Measurements from ENCODE around the gene BIRC2.

DNA sequence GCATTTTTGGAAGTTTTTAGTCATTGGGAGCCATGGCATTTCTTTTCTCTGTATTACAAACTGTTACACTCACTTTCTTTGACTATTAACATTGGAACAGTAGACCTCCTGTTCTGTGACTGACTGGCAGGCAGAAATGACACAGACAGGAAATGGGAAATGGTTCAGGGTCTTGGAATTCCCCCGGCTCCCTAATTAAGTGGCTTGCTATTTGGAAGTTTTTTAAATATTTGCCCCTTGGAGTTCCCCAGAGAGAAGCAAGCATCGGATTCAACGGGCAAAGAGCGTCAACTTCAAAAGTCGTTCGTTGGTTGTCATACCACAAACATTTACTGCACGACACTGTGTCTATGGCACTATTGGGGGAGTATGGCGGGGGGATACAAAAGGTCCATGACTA lies 1.1 kb upstream of the BIRC2 start:
- TF ChIP-seq, protein P1, sequence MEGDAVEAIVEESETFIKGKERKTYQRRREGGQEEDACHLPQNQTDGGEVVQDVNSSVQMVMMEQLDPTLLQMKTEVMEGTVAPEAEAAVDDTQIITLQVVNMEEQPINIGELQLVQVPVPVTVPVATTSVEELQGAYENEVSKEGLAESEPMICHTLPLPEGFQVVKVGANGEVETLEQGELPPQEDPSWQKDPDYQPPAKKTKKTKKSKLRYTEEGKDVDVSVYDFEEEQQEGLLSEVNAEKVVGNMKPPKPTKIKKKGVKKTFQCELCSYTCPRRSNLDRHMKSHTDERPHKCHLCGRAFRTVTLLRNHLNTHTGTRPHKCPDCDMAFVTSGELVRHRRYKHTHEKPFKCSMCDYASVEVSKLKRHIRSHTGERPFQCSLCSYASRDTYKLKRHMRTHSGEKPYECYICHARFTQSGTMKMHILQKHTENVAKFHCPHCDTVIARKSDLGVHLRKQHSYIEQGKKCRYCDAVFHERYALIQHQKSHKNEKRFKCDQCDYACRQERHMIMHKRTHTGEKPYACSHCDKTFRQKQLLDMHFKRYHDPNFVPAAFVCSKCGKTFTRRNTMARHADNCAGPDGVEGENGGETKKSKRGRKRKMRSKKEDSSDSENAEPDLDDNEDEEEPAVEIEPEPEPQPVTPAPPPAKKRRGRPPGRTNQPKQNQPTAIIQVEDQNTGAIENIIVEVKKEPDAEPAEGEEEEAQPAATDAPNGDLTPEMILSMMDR (conservative IDR thresholded peaks at IDR 0.05; ENCODE audit: low read depth, low read length), result no peak
- TF ChIP-seq MAZ (IDR thresholded peaks at IDR 0.05; ENCODE audit: borderline replicate concordance, low read depth, low read length), result no peak
- peak; percentile 47; the same call in 1 of the 2 replicates for TF ChIP-seq POLR2A (IDR thresholded peaks at IDR 0.05; ENCODE audit: low read depth, low read length)
- TF ChIP-seq RCOR1 (IDR thresholded peaks at IDR 0.05; ENCODE audit: insufficient replicate concordance, low read length), result no peak
- no peak for TF ChIP-seq CHD1 (IDR thresholded peaks at IDR 0.05; ENCODE audit: low read depth, low read length)
- no peak for TF ChIP-seq BHLHE40 (IDR thresholded peaks at IDR 0.05; ENCODE audit: low read depth, low read length)
- TF ChIP-seq, protein P2, sequence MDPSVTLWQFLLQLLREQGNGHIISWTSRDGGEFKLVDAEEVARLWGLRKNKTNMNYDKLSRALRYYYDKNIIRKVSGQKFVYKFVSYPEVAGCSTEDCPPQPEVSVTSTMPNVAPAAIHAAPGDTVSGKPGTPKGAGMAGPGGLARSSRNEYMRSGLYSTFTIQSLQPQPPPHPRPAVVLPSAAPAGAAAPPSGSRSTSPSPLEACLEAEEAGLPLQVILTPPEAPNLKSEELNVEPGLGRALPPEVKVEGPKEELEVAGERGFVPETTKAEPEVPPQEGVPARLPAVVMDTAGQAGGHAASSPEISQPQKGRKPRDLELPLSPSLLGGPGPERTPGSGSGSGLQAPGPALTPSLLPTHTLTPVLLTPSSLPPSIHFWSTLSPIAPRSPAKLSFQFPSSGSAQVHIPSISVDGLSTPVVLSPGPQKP (IDR thresholded peaks at IDR 0.05; ENCODE audit: borderline replicate concordance, low read depth, low read length), result no peak
- TF ChIP-seq MXI1 (IDR thresholded peaks at IDR 0.05; ENCODE audit: borderline replicate concordance, low read depth, low read length), result no peak
- TF ChIP-seq RFX5 (IDR thresholded peaks at IDR 0.05; ENCODE audit: low read depth, low read length), result no peak
